Hematopoietic multipotent progenitor cell (in vitro differentiated cells): ENCODE measurements around the gene RNPS1. TPM values are rescaled to one million over a fixed set of nuclear protein-coding genes. Genes with fewer than 3 reads are reported as not detected.

Experiments
- DNase-seq, 3 donors: peaks; one replicate each; pipeline ENCODE4 v3.0.0-alpha.2; 2011 to 2015; ENCODE audit warnings: low read depth in 2 of 3, low spot score in 2 of 3
- total RNA-seq: library from RNA; depleted of rRNA; stranded (reverse); fragments of >200 nt; gene quantifications from one replicate; pipeline ENCODE4 v1.2.3, GENCODE V29; 2012

Gene RNPS1
- total RNA-seq, 1 donor, result 144 TPM

DNA sequence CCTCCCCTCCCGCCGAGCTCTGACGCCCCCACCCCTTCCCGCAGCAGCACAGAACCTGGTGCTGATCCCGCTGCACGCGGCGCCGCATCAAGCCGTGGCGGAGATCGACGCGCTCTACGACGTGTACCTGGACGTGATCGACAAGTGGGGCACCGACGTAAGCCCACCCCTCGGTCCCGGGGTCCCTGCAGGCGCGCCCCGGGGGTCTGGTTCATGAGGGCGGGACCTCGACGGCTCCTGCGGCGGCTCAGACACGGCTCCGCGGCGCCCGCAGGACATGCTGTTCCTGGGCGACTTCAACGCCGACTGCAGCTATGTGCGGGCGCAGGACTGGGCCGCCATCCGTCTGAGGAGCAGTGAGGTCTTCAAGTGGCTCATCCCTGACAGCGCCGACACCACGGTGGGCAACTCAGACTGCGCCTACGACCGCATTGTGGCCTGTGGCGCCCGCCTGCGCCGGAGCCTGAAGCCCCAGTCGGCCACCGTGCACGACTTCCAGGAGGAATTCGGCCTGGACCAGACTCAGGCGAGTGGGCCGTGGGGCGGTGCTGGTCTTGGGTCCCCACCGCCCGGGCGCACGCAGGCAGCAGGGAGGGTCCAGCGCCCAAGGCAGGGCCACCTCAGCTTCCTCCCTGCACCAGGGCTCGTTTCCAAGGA is 30.3 kb downstream of the RNPS1 start:
- no peak for DNase-seq

DNA sequence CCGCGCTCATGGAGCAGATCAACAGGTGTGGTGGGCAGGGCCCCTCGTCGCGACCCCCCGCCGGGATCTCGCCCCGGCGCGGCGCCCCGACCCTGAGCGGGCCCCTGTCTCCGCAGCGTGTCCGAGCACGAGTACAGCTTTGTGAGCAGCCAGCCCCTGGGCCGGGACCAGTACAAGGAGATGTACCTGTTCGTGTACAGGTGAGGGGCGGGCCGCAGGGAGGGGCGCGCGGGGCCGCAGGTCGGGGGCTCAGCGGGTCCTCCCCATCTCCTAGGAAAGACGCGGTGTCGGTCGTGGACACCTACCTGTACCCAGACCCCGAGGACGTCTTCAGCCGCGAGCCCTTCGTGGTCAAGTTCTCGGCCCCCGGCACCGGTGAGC is 30.8 kb downstream of the RNPS1 start:
- no peak for DNase-seq

- no peak for DNase-seq
These were observed 31.4 kb downstream of the RNPS1 start, which contains the start of gene DNASE1L2 for GRCh38 chr16:2236337-2237101. Gene DNASE1L2, plus strand, starts transcription at chr16:2236444. Its CDS starts 373 bp downstream, at chr16:2236817.

DNA sequence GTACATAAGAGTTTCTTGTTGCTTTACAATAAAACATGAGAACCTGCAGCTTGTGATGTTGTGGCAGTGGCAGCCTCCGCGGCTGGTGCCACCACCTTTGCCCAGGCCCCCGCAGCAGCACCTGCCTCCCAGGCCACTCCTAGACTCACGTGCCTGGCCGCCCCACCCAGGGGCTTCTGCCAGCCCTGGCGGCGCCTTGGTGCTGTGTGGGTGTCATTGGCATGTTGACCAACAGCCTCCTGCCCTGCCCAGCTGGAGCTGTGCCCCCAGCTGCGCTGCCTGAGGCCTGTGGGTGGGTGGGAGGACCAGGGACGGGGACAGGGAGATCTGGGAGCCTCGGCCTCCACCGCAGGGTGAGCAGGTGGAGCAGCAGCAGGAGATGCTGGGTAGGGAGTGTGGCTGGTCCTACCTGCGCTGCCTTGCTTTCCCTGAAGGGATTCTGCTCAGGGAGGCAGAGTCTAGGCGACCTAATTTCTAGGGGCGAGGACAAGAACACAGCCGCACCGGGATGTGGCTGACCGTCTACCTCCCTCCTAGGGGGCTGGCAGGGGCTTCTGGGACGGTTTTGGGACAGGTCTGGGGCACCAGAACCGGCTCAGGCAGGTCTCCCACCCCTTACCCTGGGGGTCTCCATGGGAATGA is 32.1 kb downstream of the RNPS1 start:
- no peak for DNase-seq

DNA sequence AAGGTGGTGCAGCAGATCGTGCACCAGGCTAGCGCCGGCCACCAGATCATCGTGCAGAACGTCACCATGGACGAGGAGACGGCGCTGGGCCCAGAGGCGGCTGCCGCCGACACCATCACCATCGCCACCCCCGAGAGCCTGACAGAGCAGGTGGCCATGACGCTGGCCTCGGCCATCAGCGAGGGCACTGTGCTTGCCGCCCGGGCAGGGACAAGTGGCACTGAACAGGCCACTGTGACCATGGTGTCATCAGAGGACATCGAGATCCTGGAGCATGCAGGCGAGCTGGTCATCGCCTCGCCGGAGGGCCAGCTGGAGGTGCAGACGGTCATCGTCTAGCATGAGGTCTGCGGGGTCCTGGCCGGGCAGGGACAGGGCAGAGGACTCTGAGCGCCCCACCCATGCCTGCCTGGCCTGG is 32.7 kb downstream of the RNPS1 start:
- no peak for DNase-seq

- DNase-seq, result no peak
These were observed 33.1 kb downstream of the RNPS1 start for GRCh38 chr16:2234813-2235170.

DNA sequence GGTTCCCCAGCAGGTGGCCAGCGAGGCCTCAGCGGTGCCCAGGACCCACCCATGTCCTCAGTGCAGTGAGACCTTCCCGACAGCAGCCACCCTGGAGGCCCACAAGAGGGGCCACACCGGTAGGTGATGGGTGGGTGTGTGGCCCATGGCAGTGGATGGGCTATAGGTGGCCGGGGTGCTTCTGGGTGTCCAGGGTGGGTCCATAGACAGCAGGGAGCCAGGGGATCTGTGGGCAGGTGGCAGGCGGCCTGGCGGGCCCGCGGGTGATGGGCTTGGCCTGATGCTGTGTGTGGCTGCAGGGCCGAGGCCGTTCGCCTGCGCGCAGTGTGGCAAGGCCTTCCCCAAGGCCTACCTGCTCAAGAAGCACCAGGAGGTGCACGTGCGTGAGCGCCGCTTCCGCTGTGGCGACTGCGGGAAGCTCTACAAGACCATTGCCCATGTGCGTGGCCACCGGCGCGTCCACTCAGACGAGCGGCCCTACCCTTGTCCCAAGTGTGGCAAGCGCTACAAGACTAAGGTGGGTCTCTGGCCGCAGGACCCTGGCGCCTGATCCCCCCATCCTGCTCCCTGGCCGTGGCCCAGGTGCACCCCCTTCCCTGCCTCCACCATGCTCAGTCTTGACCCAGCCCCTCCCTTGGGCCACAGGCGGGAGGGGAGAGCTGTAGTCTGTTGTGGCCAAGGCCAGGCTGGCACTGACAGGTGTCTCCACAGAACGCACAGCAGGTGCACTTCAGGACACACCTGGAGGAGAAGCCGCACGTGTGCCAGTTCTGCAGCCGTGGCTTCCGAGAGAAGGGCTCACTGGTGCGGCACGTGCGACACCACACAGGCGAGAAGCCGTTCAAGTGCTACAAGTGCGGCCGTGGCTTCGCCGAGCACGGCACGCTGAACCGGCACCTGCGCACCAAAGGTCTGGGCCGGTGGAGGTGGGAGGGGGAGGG is 33.8 kb downstream of the RNPS1 start:
- no peak for DNase-seq

DNA sequence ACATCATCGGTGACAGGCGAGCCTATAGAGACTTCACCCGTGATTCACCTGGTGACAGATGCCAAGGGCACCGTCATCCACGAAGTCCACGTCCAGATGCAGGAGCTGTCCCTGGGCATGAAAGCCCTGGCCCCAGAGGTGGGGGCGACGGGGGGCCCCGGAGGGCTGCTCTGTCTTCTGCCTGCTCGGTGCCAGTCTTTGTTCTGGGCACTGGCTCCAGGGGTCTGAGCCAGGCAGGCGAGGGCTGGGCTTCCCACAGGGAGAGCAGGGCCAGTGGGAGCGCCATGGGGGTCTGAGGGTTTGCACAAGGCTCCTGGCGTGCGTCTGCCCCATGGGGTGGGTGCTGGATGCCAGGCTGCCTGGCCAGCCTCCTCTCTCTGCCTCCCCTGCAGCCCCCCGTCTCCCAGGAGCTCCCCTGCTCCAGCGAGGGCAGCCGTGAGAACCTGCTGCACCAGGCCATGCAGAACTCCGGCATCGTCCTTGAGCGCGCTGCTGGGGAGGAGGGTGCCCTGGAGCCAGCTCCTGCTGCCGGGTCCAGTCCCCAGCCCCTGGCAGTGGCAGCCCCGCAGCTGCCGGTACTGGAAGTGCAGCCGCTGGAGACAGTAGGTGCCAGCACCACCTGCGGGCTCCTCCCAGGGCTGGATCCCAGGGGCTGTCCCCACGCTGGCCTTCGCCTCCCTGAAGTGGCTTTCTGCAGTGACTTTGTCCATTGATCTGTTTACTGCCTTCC is 34.7 kb downstream of the RNPS1 start:
- DNase-seq, result no peak

- DNase-seq, result no peak
These were observed 35.6 kb downstream of the RNPS1 start for GRCh38 chr16:2232094-2232990.

DNA sequence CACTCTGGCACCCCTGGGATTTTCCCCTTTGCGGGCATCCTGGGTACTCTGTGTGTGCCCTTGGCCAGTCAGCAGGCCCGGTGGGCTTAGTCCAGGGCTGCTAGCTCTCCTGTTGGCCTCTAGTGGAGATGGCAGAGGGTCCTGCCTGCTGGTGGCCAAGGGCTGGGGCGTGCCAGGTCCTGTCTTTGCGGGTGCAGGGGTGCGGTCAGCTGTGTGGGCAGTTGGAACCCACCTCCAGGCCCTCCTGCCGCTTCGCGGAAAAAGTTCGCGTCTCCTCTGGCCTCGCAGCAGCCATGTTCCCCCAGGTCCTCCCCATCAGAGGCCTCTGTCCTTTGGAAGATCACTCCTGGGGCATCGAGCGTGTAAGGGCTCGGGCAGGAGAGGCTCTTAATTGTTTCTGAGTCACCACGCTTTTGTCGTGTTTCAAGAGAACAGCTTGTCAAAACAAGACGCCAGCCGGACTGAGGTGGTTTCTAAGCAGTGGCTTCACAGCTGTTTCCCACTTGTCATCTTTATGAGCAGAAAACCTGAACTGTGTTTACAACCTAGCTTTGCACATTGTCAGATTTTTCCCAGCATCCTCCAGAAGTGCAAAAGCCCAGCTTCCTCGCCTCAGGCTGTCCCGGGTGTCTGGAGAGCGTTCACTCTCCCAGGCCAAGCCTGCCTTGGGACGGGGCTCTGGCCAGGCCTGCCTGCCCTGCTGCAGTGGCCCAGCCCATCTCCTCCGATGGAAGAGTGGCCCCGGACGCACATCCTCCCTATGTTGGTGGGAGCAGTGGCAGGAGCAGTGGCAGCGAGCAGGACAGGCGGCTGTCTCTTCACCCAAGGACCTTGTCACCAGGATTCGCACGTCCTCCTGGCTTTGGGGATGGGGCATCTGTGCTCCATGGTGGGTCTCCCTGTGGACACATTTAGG is 36.7 kb downstream of the RNPS1 start:
- no peak for DNase-seq

DNA sequence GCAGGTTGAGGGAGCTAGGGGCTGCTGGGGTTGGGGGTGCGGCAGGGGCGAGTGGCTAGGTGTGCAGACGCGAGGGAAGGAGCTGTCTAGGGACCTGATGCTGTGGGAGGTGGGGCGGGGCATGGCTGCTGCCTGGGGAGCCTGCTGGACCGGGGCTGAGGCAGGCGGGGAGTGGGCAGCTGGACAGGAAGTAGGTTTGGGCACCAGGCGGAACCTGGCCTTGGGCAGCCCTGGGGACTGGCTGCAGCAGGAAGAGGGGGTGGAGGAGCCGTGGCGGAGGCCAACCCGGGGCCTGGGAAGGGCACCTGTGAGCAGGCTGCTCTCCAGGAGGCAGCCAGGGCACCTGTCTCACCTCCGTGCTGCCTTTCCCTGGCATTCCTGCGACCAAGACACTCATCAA is 37.5 kb downstream of the RNPS1 start:
- no peak for DNase-seq

- no peak for DNase-seq
These were observed 38.2 kb downstream of the RNPS1 start for GRCh38 chr16:2229632-2230250.

GRCh38 chr16:2229091-2229490 is 38.8 kb downstream of the RNPS1 start:
- DNase-seq, result no peak

DNA sequence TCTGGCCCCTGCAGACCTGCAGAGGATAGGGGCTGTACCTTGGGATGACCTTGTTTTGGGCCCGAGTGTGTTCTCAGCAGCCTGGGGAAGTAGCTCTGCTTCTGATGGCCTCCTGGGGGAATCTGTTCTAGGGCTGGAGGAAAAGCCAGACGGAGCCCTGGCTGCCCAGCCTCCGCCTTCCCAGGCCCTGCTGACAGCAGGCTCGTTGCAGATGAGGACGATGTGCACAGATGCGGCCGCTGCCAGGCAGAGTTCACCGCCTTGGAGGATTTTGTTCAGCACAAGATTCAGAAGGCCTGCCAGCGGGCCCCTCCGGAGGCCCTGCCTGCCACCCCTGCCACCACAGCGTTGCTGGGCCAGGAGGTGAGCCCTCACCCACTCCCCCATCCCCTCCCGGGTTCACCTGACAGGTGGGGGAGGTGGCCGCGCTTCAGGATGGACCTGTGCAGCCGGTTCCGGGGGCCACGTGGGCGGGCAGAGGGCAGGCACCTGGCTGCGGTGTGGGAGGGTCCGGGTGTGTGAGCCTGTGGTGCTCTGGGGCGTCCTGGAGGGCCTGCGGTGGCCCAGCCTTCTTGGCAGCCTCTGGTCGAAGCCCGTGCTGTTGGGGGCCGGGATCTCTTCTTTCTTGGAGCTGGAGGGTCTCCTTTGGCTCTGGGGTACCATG is 39.6 kb downstream of the RNPS1 start:
- no peak for DNase-seq

- no peak for DNase-seq
These were observed 41.0 kb downstream of the RNPS1 start for GRCh38 chr16:2226918-2227317.

DNA sequence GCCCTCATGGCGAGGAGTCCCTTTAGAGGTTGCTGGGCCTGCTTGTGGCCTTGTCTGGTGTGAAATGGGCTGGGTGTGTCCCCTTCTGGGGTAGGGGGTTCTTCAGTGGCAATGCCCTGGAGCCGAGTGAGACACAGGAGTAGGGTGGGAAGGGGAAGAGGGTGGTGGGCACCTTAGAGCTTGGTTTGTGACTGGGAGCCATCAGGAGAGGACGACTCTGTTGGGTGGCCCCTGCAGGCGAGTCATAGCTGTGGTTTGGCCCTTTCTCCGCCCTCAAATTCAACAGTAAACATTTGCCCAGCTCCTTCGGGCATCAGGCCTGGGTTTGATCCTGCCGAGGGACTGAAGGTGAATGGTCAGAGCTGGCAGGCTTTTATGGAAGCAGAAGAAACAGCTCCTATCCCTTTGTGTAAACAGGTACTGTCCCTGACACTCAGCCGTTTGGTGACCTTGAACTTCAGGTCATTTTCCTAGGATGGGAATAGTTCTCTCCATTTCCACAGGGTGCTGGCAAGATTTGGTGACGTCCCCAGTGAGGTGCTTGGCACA is 41.6 kb downstream of the RNPS1 start:
- no peak for DNase-seq
